ENCODE measurements around the gene OSTC.
A peak's percentile ranks its signal among the peaks of the same experiment; 100 is the strongest.

OSTC gene

GRCh38 chr4:108650212-108651013, at the start of gene OSTC:
TSS of gene OSTC (plus strand) at chr4:108650599. CDS start at chr4:108650656, 57 bp downstream.
- DNase-seq (ENCODE audit: low spot score) = peak; percentile 96

GRCh38 chr4:108601106-108601505, 49.3 kb upstream of the OSTC start:
- DNase-seq (ENCODE audit: low spot score) = no peak

- no peak for DNase-seq (ENCODE audit: low spot score)
Observed at GRCh38 chr4:108601532-108601931, 48.9 kb upstream of the OSTC start.

- no peak for DNase-seq (ENCODE audit: low spot score)
Observed at GRCh38 chr4:108602163-108602562, 48.2 kb upstream of the OSTC start.

GRCh38 chr4:108607079-108607815, 43.2 kb upstream of the OSTC start:
- DNase-seq (ENCODE audit: low spot score) = no peak

GRCh38 chr4:108611365-108611764, 39.0 kb upstream of the OSTC start:
- DNase-seq (ENCODE audit: low spot score) = no peak

- no peak for DNase-seq (ENCODE audit: low spot score)
Observed at GRCh38 chr4:108612365-108612764, 38.0 kb upstream of the OSTC start.

- DNase-seq (ENCODE audit: low spot score) = no peak
Observed at GRCh38 chr4:108619372-108620100, 30.9 kb upstream of the OSTC start.

GRCh38 chr4:108620101-108620932, 30.1 kb upstream of the OSTC start, which contains the start of gene RPL34:
TSS of gene RPL34 (plus strand) at chr4:108620576. CDS start at chr4:108621960, 1,384 bp downstream.
- DNase-seq (ENCODE audit: low spot score) = peak; percentile 97

- no peak for DNase-seq (ENCODE audit: low spot score)
Observed at GRCh38 chr4:108620933-108621905, 29.2 kb upstream of the OSTC start.

GRCh38 chr4:108622022-108622421, 28.4 kb upstream of the OSTC start:
- DNase-seq (ENCODE audit: low spot score) = no peak

GRCh38 chr4:108622828-108623227, 27.6 kb upstream of the OSTC start:
- no peak for DNase-seq (ENCODE audit: low spot score)

- DNase-seq (ENCODE audit: low spot score) = no peak
Observed at GRCh38 chr4:108624263-108625056, 25.9 kb upstream of the OSTC start.

GRCh38 chr4:108626056-108626455, 24.3 kb upstream of the OSTC start:
- DNase-seq (ENCODE audit: low spot score) = no peak

- peak; percentile 18 for DNase-seq (ENCODE audit: low spot score)
Observed at GRCh38 chr4:108628411-108628810, 22.0 kb upstream of the OSTC start.

- DNase-seq (ENCODE audit: low spot score) = no peak
Observed at GRCh38 chr4:108635070-108635655, 15.2 kb upstream of the OSTC start.

- peak; percentile 19 for DNase-seq (ENCODE audit: low spot score)
Observed at GRCh38 chr4:108636246-108636645, 14.2 kb upstream of the OSTC start.

GRCh38 chr4:108637856-108638255, 12.5 kb upstream of the OSTC start:
- peak; percentile 19 for DNase-seq (ENCODE audit: low spot score)

- peak; percentile 65 for DNase-seq (ENCODE audit: low spot score)
Observed at GRCh38 chr4:108644237-108644636, 6.2 kb upstream of the OSTC start.

Measured in AG08395 (cell line).